HTERT RPE-1 (cell line): ENCODE results near the gene CRMP1.
"Not testable (repeated sequence)": the region's sequence is repeated elsewhere in the genome, so short reads cannot be mapped to it uniquely, and the experiment has no call there.

Experiments
- in situ Hi-C: fragments of 300-500 bp; cut with MboI; formaldehyde crosslinking; loops from 4 replicates; pipeline ENCODE4 v1.14.3; 2020; ENCODE audit warnings: low sequenced_read_pairs

CRMP1 gene

GRCh38 chr4:5825321-5826041 is 67.4 kb downstream of the CRMP1 start:
- in situ Hi-C loops = no loop called here

DNA sequence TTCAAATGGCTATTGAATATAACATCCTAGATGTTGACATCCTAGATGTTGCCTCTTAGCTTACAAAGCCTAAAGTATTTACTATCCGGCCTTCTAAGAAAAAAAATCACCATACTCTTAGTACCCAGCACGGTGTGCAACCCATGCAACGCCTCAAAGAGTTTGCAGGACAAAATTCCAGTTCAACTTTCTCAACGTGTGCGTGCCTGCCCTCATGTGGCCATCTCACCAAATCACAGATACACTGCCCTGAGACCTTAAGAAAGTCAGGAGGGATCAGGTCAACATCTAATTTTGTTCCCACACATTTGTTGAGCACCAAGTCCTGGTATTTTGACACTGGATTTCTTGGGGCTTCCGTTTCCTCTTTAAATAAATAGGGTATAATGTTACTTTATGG is 68.3 kb downstream of the CRMP1 start:
- in situ Hi-C loops = no loop called here

DNA sequence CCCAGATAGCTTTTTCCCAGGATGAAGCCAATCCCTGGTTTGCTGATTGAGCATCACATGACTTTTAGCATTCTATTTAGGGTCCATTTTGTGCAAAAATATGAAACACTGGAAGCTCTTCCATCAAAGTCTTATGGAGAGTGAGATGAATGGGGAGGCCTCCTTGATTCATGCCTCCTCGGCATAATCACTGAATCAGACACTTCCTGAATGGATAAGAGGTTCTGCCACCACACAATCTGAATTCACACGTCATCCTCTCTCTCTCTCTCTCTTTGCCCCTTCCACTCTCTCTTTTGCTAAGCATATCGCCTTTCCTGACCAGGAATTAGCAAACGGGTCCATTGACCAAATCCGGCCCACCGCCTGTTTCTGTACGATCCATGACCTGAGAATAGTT is 68.7 kb downstream of the CRMP1 start:
- in situ Hi-C loops = no loop called here

DNA sequence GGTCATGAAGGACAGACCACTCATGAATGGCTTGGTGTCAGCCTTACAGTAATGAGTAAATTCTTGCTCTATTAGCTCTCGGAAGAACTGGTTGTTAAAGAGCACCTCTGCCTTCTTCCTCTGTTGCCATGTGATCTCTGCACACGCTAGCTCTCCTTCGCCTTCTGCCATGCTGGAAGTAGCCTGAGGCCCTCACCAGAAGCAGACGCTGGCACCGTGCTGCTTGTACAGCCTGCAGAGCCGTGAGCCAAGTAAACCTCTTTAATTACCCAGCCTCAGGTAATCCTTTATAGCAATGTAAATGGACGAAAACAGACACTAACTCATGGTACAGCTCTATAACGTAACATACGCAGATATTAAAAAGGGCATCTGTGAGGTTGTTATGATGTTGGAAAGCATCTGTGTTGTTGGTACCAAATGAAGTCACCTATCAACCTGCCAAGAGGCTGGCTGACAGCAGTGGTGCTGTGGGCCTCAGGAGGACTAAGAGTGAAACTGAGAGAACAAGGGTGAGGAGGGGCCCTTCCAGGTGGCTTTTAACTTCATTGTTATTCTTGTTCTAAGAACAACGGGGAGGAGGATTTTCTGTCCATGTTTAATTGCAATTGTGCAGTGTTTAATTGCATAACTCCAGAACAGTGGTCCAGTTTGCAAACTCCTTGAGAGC is 69.2 kb downstream of the CRMP1 start:
- in situ Hi-C loops = no loop called here

GRCh38 chr4:5822619-5823018 is 70.3 kb downstream of the CRMP1 start:
- in situ Hi-C loops = no loop called here

- in situ Hi-C loops = no loop called here
Measured at GRCh38 chr4:5821665-5822358, 71.1 kb downstream of the CRMP1 start.

DNA sequence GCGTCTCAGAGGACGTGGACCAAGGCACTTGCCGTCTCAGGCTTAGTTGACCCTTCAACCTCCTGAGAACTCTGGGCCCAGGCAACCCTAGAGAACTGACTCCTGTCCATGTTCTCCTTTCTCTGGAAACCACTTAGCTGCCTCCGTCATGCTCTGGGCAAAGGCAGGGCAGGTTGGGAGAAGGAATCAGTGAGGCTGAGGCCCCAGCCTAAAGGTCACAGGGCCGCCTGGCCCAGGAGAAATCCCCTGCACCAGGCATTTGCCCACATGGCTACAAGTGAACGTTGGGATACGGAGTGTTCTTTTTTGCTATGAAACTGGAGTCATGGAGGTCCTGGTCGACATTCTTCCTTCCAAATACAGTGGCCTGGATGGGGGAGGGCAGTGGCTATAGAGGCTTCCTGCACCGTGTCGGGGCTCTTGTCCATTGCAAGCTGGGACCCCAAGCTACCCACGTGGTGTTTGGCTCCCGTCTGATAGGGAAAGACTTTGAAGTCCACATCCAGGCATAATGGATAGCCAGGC is 76.0 kb downstream of the CRMP1 start:
- in situ Hi-C loops = no loop called here

DNA sequence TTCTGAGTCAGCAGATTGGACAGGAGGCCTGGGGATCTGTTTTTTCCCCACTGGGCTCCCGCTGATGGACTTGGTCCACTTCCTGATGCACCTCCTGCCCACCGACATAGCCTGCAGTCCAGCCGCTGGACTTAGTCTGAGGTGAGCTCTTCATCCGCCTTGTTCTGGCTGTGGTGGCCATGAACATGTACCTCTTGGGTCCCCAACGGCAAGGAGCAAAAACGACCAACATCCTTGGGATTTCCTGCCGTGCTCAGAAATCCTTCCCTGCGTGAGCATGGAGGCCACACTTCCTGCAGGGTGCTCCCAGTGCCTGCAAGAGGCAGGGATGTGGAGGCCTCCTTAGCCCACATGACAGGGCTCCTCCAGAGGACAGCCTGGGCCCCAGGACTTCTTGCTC is 76.8 kb downstream of the CRMP1 start:
- in situ Hi-C loops = no loop called here

DNA sequence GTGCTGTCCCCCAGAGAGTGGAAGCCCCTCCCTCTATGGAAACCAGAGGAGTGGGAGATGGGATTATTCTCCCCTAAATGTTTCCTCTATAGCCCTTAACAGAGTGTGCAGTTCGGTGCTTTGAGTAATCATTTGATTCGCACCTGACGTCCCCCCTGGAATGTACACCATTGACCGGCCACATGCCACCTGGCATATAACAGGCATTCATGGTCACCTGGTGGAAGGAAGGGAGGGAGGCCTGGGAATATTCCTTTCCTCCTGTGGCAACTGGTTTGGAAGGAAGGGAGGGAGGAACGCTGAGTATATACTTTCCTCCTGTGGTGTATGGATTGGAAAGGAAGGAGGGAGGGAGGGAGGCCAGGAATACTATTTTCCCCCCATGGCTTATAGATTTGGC is 77.2 kb downstream of the CRMP1 start:
- in situ Hi-C loops = no loop called here

GRCh38 chr4:5814421-5814820 is 78.5 kb downstream of the CRMP1 start:
- in situ Hi-C loops = no loop called here

- in situ Hi-C loops = no loop called here
Measured at GRCh38 chr4:5813882-5814255, 79.0 kb downstream of the CRMP1 start.

- in situ Hi-C loops = no loop called here
Measured at GRCh38 chr4:5812506-5813229, 80.2 kb downstream of the CRMP1 start.

GRCh38 chr4:5812057-5812456 is 80.8 kb downstream of the CRMP1 start:
- in situ Hi-C loops = not testable (repeated sequence)

DNA sequence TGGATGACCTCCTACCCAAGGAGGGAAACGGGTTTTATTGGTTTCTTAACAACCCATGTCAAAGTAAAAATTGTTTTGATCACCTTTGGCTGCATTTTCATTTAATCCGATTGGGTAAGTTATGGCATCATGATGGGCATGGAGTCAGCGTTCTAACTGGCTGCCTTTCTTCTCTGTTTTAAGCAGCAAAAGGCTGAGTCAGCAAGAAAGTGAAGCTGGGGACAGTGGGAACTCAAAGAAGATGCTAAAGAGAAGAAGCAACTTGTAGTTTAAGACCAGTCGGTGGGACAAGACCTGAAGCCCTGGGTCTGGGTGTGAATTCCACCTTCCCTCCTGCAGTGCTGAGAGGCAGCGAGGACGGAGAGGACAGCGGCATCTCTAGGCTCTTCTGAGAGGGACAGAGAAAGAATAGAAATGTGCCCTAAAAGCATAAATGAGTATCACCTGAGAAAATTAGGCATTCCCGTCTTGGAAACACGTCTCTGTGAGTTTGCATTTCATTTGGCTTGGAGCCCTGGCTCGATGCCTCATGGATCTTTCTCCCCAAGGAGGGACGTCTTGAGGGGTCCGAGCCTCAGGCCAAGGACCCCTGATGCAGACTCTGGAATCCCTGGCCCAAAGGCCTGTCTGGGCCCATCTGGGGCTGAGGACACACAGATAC is 82.0 kb downstream of the CRMP1 start:
- in situ Hi-C loops = no loop called here

DNA sequence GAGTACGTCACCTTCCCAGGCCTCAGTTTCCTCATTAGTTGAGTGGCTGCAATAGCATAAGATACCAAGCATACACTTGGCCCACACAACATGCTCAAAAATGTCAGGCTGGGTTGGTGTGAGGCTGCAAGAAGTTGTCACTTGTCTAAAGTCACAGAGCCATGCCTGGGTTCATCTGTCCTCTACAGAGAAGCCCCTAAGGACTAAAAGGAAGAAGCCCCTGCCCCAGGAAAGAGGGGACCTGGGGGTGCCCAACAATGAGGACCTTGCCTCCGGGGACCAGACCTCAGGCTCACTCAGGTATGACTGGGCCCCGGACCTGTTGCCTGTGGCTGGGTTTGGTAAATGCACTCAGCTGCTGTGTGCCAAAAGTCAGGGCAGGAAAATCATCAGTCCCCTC is 82.7 kb downstream of the CRMP1 start:
- in situ Hi-C loops = no loop called here

- in situ Hi-C loops = no loop called here
Measured at GRCh38 chr4:5809216-5809776, 83.6 kb downstream of the CRMP1 start.

DNA sequence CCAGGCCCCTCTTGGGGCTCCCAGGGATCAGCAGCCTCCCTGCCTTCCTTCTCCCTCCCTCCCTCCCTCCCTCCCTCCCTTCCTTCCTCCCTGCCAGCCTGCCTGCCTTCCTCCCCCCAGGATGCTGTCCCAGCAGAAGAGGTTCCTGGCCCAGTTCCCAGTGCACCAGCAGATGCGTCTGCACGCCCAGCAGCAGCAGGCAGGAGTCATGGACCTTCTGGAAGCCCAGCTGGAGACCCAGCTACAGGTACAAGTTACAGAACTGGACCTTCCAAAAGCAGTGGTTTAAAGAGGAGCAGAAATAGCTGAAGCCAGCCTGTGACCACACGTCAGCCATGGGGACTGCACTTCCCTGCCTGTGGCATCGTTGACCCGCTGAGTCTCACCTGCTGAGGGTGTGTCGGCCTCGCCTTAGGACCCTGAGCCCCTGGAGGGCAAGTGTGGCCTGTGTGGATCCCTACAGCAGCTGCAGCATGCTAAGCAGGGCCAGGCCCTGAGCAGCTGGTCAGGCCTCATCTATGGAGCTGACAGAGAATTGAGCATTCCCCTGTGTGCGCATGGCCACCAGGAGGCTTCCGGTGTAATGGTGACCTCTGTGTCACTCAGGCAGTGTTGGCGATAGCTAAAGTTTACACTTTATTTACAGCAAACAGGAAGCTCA is 84.7 kb downstream of the CRMP1 start:
- in situ Hi-C loops = no loop called here

- in situ Hi-C loops = no loop called here
Measured at GRCh38 chr4:5805270-5805669, 87.6 kb downstream of the CRMP1 start.

DNA sequence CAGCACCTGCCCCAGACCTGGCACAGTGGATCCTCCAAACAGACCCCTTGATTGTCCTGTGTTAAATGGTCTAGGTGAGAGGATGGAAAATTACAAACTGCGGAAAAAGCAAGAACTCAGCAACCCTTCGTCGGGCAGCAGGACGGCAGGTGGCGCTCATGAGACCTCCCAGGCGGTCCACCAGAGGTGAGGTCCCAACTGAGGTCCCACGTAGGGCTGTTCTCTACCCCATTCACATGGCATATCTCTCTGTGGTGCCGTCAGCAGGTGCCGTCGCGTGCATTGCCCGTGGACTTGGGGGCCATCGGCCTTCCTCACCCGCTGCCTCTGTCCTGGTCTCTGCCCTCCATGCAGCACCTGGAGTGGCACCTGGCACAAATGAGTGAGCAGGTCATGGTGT is 88.2 kb downstream of the CRMP1 start:
- in situ Hi-C loops = no loop called here

- in situ Hi-C loops = no loop called here
Measured at GRCh38 chr4:5802565-5802964, 90.3 kb downstream of the CRMP1 start.
